ENCODE results near the gene NFE2L1.

DNA sequence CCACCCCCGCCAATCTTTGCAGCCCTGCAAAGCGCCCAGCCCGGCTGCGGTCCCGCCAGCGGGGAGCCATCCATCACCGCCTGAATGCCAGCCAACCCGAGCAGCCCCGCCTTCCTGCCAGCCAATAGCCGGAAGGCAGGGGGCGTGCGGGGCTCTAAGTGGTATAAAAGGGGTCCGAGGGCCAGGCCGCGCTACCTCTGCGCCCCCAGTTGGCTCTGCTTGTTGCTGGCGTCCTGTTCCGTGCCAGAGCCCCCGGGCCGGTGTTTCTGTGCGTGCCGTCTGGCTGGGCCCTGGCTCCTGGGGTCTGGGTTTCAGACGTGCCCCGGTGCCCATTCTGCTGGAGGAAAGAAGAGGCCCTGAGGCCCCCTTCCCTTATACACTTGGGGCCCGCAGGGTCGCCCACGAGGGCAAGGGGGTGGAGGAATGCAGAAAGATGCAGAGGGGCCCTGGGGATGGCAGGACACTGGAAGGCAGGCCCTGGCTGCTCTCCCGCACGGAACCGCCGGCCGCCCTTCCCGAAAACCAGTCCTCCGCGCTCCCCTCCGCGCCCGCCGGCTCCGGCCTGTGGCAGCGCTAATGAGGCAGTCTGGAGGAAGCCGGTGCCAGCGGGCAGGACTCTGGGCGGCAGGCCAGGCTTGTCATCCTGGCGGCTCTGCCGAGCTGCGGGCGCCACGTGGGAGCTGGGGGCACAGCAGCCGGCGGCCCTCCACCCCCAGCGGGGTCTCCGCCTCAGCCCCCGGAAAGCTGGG, 24.6 kb upstream of the NFE2L1 start:
- TF ChIP-seq, protein P1, sequence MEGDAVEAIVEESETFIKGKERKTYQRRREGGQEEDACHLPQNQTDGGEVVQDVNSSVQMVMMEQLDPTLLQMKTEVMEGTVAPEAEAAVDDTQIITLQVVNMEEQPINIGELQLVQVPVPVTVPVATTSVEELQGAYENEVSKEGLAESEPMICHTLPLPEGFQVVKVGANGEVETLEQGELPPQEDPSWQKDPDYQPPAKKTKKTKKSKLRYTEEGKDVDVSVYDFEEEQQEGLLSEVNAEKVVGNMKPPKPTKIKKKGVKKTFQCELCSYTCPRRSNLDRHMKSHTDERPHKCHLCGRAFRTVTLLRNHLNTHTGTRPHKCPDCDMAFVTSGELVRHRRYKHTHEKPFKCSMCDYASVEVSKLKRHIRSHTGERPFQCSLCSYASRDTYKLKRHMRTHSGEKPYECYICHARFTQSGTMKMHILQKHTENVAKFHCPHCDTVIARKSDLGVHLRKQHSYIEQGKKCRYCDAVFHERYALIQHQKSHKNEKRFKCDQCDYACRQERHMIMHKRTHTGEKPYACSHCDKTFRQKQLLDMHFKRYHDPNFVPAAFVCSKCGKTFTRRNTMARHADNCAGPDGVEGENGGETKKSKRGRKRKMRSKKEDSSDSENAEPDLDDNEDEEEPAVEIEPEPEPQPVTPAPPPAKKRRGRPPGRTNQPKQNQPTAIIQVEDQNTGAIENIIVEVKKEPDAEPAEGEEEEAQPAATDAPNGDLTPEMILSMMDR (IDR thresholded peaks at IDR 0.05) = peak in 5 of 6 experiments; percentile 9 to 48 (median 41)
- TF ChIP-seq POLR2A (IDR thresholded peaks at IDR 0.05) = peak in 1 of 2 donors; percentile 57
